ENCODE results near the gene KRTAP3-1. TPM values are rescaled to one million over a fixed set of nuclear protein-coding genes. Genes with fewer than 3 reads are reported as not detected.
"Not testable (repeated sequence)": the region's sequence is repeated elsewhere in the genome, so short reads cannot be mapped to it uniquely, and the experiment has no call there.

KRTAP3-1 gene
- total RNA-seq, 1 donor = not detected

- DNase-seq (ENCODE audit: low read depth in 2 of 3, low spot score in 2 of 3) = no peak
These were observed 7.8 kb upstream of the KRTAP3-1 start for GRCh38 chr17:41016578-41017215.

GRCh38 chr17:41015454-41015853, 6.5 kb upstream of the KRTAP3-1 start:
- no peak for DNase-seq (ENCODE audit: low read depth in 2 of 3, low spot score in 2 of 3)

GRCh38 chr17:41013606-41014005, 4.7 kb upstream of the KRTAP3-1 start:
- no peak for DNase-seq (ENCODE audit: low read depth in 2 of 3, low spot score in 2 of 3)

- no peak for DNase-seq (ENCODE audit: low read depth in 2 of 3, low spot score in 2 of 3)
These were observed 4.3 kb upstream of the KRTAP3-1 start for GRCh38 chr17:41013181-41013580.

GRCh38 chr17:41012326-41013120, 3.6 kb upstream of the KRTAP3-1 start:
- DNase-seq (ENCODE audit: low read depth in 2 of 3, low spot score in 2 of 3) = no peak

- DNase-seq (ENCODE audit: low read depth in 2 of 3, low spot score in 2 of 3) = no peak
These were observed 1.5 kb upstream of the KRTAP3-1 start for GRCh38 chr17:41010441-41010840.

GRCh38 chr17:41009936-41010335, 1.0 kb upstream of the KRTAP3-1 start:
- DNase-seq (ENCODE audit: low read depth in 2 of 3, low spot score in 2 of 3) = no peak

GRCh38 chr17:41009301-41009760, 403 bp upstream of the KRTAP3-1 start:
- DNase-seq (ENCODE audit: low read depth in 2 of 3, low spot score in 2 of 3) = no peak

- DNase-seq (ENCODE audit: low read depth in 2 of 3, low spot score in 2 of 3) = no peak
These were observed 4.5 kb downstream of the KRTAP3-1 start for GRCh38 chr17:41004397-41004796.

- no peak for DNase-seq (ENCODE audit: low read depth in 2 of 3, low spot score in 2 of 3)
These were observed 5.0 kb downstream of the KRTAP3-1 start for GRCh38 chr17:41003926-41004325.

- DNase-seq (ENCODE audit: low read depth in 2 of 3, low spot score in 2 of 3) = no peak
These were observed 6.1 kb downstream of the KRTAP3-1 start for GRCh38 chr17:41002814-41003213.

GRCh38 chr17:41001795-41002194, 7.1 kb downstream of the KRTAP3-1 start:
- no peak for DNase-seq (ENCODE audit: low read depth in 2 of 3, low spot score in 2 of 3)

GRCh38 chr17:40999563-40999962, 9.4 kb downstream of the KRTAP3-1 start, which contains the start of gene KRTAP3-2:
Gene KRTAP3-2, minus strand, starts transcription at chr17:40999906. Its CDS starts 53 bp downstream, at chr17:40999853.
- not testable (repeated sequence) for DNase-seq (ENCODE audit: low read depth in 2 of 3, low spot score in 2 of 3)

- DNase-seq (ENCODE audit: low read depth in 2 of 3, low spot score in 2 of 3) = no peak
These were observed 11.6 kb downstream of the KRTAP3-1 start for GRCh38 chr17:40997361-40997760.

- no peak for DNase-seq (ENCODE audit: low read depth in 2 of 3, low spot score in 2 of 3)
These were observed 12.1 kb downstream of the KRTAP3-1 start for GRCh38 chr17:40996829-40997228.

- no peak for DNase-seq (ENCODE audit: low read depth in 2 of 3, low spot score in 2 of 3)
These were observed 13.8 kb downstream of the KRTAP3-1 start for GRCh38 chr17:40995116-40995515.

GRCh38 chr17:40993839-40994238, 15.1 kb downstream of the KRTAP3-1 start, which contains the start of gene KRTAP3-3:
Gene KRTAP3-3, minus strand, starts transcription at chr17:40994164. Its CDS starts 67 bp downstream, at chr17:40994097.
- DNase-seq (ENCODE audit: low read depth in 2 of 3, low spot score in 2 of 3) = no peak

GRCh38 chr17:40993084-40993483, 15.8 kb downstream of the KRTAP3-1 start:
- no peak for DNase-seq (ENCODE audit: low read depth in 2 of 3, low spot score in 2 of 3)

- DNase-seq (ENCODE audit: low read depth in 2 of 3, low spot score in 2 of 3) = no peak
These were observed 16.3 kb downstream of the KRTAP3-1 start for GRCh38 chr17:40992666-40993065.

- DNase-seq (ENCODE audit: low read depth in 2 of 3, low spot score in 2 of 3) = no peak
These were observed 22.0 kb downstream of the KRTAP3-1 start for GRCh38 chr17:40986920-40987319.

GRCh38 chr17:40984226-40984625, 24.7 kb downstream of the KRTAP3-1 start, which contains the start of gene KRT40:
Gene KRT40, minus strand, starts transcription at chr17:40984326. Its CDS starts 53 bp downstream, at chr17:40984273.
- DNase-seq (ENCODE audit: low read depth in 2 of 3, low spot score in 2 of 3) = no peak

- DNase-seq (ENCODE audit: low read depth in 2 of 3, low spot score in 2 of 3) = no peak
These were observed 27.8 kb downstream of the KRTAP3-1 start for GRCh38 chr17:40981115-40981514.

All from hematopoietic multipotent progenitor cell (in vitro differentiated cells).